ENCODE measurements around the gene PYGM. TPM values are rescaled to one million over a fixed set of nuclear protein-coding genes. Genes with fewer than 3 reads are reported as not detected.

The PYGM gene
- total RNA-seq, 1 experiment from 2014 or later, result 1.7 TPM

DNA sequence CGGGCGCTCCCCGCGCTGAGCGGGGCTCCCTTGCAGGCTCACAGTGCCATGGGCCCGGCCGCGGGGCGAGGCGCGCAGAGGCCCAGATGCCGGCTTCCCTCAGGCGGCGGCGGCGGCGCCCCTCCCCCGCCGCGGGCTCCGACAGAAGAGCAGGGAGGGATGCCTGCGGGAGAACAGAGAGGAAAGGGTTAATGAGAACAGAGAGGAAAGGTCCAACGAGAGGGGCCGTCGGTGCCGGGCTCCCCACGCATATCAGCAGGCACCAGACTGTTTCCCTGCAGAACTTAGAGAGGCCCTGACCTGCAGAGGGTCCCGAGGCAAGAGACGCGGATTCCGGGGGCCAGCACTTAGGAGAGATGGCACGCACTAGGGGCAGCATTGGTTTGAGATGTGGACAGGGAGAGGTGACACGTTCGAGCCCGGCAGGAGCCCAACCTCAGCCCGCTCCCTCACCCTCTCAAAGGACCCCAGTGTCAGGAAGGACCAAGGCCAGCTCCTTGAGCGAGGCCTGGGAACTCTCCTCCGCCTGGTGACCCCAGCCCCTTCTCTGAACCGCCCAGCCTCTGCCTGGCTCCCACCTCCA, 45.9 kb downstream of the PYGM start:
- CTCF ChIA-PET, result no interaction called here
- Histone ChIP-seq H2AFZ (ENCODE audit: low read depth, low read length, poor library complexity, severe bottlenecking) (no peak overlapping the region), H3K36me3 (ENCODE audit: control insufficient read depth in 1 of 2, insufficient read depth in 2 of 2, low read length in 2 of 2) (no peaks in the 10 kb centered on the region), H3K9me2 (ENCODE audit: insufficient read depth) (no peaks in the 10 kb centered on the region), H3K27ac (ENCODE audit: low read depth, low read length) (no peak overlapping the region), H3K4me2 (ENCODE audit: low read length) (no peak overlapping the region), H3K4me3 (replicated peaks in 1 of 2; ENCODE audit: low read depth in 1 of 2, low read length in 2 of 2) (no peak overlapping the region), H3K9me3 (ENCODE audit: control insufficient read depth in 1 of 2, insufficient read depth in 1 of 2, low read depth in 1 of 2, low read length in 2 of 2) (no peaks in the 10 kb centered on the region), H3K79me2 (ENCODE audit: insufficient read depth, low read length) (no peaks in the 10 kb centered on the region), H3K9ac (ENCODE audit: low read length) (no peak overlapping the region), H3K27me3 (ENCODE audit: insufficient read depth, low read length) (peaks cover 5% of the 10 kb centered on the region; the same call in 1 of the 2 replicates), H3K4me1 (ENCODE audit: control insufficient read depth in 1 of 2, insufficient read depth in 2 of 2, low read length in 2 of 2) (peaks cover 7 to 23% of the 10 kb centered on the region in 2 experiments; a peak in 3 of 4 replicates), H4K20me1 (ENCODE audit: insufficient read depth) (no peaks in the 10 kb centered on the region)
- DNase-seq (ENCODE audit: low read depth, low spot score) (no peak), ATAC-seq (no peak)
- intact Hi-C loops (cut with micrococcal nuclease), result loop anchor here (10.0 kb wide), 1 partner anchor 1209 kb away; the partner anchor contains the start of gene LGALS12
- POLR2A ChIA-PET, result no interaction called here
- TF ChIP-seq JUND (IDR thresholded peaks at IDR 0.05) (no peak), EZH2phosphoT487 (IDR thresholded peaks at IDR 0.05; ENCODE audit: borderline replicate concordance) (no peak), POLR2AphosphoS5 (IDR thresholded peaks at IDR 0.05; ENCODE audit: low read depth, low read length) (no peak), FOSL1 (IDR thresholded peaks at IDR 0.05; ENCODE audit: low read depth) (no peak), TCF7L2 (IDR thresholded peaks at IDR 0.05; ENCODE audit: borderline replicate concordance, extremely low read depth, insufficient read depth, insufficient read length) (no peak), SP1 (IDR thresholded peaks at IDR 0.05; ENCODE audit: low read depth) (no peak), CEBPB (IDR thresholded peaks at IDR 0.05; ENCODE audit: low read depth) (no peak)
- TF ChIP-seq, protein P1, sequence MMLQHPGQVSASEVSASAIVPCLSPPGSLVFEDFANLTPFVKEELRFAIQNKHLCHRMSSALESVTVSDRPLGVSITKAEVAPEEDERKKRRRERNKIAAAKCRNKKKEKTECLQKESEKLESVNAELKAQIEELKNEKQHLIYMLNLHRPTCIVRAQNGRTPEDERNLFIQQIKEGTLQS (IDR thresholded peaks at IDR 0.05), result no peak
- TF ChIP-seq, protein P2, sequence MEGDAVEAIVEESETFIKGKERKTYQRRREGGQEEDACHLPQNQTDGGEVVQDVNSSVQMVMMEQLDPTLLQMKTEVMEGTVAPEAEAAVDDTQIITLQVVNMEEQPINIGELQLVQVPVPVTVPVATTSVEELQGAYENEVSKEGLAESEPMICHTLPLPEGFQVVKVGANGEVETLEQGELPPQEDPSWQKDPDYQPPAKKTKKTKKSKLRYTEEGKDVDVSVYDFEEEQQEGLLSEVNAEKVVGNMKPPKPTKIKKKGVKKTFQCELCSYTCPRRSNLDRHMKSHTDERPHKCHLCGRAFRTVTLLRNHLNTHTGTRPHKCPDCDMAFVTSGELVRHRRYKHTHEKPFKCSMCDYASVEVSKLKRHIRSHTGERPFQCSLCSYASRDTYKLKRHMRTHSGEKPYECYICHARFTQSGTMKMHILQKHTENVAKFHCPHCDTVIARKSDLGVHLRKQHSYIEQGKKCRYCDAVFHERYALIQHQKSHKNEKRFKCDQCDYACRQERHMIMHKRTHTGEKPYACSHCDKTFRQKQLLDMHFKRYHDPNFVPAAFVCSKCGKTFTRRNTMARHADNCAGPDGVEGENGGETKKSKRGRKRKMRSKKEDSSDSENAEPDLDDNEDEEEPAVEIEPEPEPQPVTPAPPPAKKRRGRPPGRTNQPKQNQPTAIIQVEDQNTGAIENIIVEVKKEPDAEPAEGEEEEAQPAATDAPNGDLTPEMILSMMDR (IDR thresholded peaks at IDR 0.05 in 2 of 3, conservative IDR thresholded peaks at IDR 0.05 in 1 of 3; ENCODE audit: borderline replicate concordance in 1 of 3, insufficient read depth in 1 of 3, low read depth in 2 of 3, low read length in 2 of 3), result no peak
- RAD21 ChIA-PET (ENCODE audit: low non-redundant PET in 1 of 2, low total read pairs in 2 of 2, uncharacterized antibody in 2 of 2, unreplicated experiment in 2 of 2), result no interaction called here
- BruUV-seq (replicated peaks), result no TSS peak

Measured in HCT116 (cell line).